ENCODE results near the gene CES5A. TPM values are rescaled to one million over a fixed set of nuclear protein-coding genes. Genes with fewer than 3 reads are reported as not detected.
"Not testable (repeated sequence)": the region's sequence is repeated elsewhere in the genome, so short reads cannot be mapped to it uniquely, and the experiment has no call there.

Gene CES5A
- polyA plus RNA-seq, 5 donors = 0.09 TPM; not detected in 4

GRCh38 chr16:55888546-55888945, 13.4 kb upstream of the CES5A start:
- no peak for DNase-seq

- no peak for DNase-seq
These were observed 1.7 kb upstream of the CES5A start for GRCh38 chr16:55876854-55877253.

DNA sequence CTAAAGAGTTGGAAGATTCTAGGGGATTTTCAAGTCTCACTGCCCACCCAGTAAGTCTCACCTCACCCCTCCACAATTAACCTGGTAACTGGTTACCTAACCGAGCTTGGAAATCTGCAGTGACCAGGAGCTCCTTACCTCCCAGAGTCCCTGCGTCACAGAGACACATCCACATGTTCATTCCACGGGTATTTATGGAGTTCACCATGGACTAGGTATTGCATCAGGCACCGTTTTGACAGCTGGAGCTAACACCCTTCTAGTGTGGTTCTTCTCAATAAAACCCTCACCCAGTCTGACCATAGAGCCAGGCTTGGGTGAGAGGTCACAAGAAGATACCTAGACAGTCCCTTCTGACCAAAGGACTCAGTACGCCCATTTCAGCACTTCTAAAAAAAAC, 2.1 kb downstream of the CES5A start:
- DNase-seq = no peak

- no peak for DNase-seq
These were observed 3.0 kb downstream of the CES5A start for GRCh38 chr16:55872130-55872529.

DNA sequence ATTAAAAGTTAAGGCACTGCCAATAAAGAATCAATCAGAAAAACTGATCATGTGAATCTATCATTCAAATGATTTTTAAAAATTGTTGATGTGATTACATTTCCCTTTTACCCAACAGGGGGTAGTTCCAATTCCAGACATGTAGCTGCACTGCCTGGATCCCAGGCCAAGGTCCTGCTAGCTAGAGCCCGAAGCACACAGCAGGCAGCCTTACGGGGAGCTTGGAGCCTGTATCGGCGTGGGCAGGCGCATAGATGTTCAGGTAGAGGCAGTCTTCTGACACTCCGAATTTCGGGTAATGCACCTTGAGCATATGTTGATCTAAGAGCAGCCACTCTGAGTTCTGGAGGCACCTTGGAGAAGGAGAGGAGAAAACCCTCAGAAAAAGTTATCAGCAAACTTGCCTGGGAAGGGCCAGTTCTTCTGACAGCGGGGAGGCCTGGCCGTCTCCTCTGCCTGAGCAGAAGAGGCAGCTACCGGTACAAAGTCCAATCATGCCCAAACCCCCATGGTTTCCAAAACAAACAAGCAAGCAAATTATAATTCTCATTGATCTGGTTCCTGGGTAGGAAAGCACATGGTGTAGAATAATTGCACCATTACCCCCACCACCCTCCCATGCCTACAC, 3.6 kb downstream of the CES5A start:
- no peak for DNase-seq

DNA sequence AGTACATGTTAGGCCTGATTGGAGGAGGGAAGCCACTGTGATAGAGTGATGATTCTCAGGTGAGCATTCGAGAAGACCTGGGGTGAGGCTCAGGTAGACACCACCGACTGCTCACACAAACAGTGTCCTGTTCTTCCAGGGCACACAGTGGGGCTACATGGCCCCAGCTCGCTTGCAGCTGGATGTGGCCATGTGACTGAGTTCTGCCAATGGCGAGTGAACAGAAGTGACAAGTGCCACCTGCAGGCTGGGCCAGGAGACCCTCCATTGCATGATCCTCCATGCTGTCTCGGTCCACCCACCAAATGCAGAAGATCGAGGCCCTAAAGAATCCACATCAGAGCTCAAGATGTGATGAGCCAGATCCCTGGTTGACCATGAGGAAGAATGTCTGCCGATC, 6.2 kb downstream of the CES5A start:
- DNase-seq = no peak

DNA sequence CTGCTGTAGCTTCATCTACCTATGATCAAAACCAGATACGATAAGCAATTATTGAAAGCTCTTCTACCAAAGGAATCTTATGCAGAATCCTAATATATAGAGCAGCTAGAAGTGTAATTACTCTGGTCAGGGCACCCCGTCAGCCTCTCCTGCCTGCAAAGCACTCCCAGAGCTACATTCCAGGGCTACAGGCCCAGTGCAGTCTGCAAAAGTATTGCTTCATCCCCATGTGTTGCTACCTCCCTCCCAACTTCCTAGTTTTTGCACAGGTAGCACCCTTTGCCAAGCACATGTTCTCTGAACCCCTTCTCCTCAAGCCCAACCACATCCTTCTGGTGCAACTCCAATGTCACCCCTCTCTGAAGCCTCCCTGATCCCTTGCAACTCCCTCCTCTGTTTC, 7.0 kb downstream of the CES5A start:
- no peak for DNase-seq

DNA sequence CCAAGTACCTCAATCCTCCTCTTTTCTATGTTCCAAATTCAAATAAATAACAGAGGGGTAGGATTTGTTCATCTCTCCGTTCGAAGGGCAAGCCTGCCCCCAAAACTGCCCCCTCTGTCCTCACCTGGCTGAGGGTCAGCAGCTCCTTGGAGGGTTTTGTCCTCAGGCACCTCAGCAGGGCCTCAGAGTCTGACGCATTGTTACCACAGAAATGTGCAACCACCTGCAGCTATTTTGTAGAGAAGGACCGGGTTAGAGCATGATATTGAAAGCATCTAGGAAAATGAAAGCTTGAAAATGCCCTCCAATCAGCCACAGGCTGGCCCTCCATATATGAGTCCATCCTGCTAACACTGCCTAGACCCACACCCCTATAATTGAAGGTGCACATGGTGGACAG, 13.9 kb downstream of the CES5A start:
- DNase-seq = no peak

DNA sequence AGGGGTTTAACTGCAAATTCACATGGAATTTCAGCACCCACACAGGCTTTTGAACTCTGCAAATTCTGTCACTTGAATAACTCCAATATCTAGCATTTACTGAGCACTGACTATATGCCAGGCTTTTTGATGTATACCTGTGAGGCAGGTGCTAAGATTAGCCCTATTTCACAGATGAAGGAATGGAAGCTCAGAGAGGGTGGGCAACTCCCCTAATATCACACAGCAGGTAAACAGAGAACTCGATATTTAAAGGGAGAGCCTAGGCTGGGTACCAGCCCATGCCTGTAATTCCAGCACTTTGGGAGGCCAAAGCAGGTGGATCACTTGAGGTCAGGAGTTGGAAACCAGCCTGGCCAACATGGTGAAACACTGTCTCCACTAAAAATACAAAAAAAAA, 17.5 kb downstream of the CES5A start:
- not testable (repeated sequence) for DNase-seq

- no peak for DNase-seq
These were observed 18.2 kb downstream of the CES5A start for GRCh38 chr16:55856950-55857349.

DNA sequence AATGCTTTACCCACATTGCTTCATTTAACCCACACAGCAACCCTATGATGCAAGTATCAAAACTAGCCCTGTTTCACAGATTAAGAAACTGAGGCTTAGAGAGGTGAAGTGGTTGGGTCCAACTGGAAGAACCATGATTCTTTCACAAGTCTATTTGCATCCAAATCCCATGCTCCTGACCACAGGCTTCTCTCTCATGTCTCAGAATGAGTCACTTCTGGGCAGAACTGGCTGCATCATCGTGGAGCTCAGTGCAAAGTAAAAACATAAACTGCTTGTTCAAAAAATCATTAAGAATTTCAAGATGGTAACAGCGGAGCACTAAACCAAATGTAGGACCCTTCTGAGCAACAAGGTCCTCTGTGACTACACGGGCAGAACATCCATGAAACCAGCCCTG, 22.1 kb downstream of the CES5A start:
- DNase-seq = no peak

DNA sequence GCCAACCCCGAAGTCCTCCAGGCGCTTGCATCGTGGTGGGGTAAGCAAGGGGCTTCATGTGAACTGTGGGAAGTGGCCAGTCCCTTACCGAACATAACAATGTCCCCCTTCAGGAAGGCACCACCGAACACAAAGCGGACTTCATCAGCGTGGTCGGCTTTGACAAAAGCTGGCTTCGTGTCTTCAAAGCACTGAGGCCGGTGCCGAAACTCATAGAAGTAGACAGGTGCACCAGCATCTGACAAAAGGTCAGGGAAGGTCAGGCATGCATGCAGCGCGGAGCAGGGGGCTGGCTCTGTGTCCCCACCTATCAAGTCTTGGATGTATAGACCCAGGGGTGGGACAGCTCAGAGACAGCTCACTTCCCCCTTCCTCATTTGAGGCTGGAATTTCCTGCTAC, 25.6 kb downstream of the CES5A start:
- DNase-seq = no peak

DNA sequence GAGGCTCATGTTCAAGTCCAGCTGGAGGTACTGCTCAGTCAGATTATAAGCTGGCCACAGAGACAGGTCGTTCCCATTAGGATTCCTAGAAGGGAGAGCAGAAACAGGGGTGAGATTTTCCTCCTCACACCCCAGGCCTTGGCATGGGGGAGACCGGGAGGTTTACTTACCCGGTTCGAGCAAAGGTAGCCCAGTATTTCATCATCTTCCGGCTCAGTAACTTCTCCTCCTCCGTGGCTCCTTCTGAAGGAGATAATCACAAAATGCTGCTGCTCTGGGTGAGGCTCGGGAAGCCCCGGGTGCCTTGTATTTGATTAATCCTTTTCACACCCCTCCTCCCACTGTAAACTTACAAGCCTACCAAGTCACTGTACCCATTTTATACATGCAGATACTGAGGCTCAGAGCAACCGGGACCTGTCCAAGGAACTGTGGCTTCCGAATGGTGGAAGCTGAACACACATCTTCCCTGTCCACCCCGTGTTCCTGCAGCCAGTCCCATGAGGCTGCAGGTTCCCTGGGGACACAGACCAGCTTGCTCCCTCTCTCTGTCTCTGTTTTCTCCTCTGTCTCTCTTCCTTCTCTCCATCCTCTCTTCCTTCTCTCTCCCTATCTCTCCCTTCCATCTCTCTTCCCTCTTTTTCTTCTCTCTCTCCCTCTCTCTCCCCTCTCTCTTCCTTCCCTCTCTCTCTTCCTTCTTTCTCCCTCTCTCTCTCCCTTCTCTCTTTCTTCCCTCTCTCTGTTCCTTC, 28.4 kb downstream of the CES5A start:
- no peak for DNase-seq

DNA sequence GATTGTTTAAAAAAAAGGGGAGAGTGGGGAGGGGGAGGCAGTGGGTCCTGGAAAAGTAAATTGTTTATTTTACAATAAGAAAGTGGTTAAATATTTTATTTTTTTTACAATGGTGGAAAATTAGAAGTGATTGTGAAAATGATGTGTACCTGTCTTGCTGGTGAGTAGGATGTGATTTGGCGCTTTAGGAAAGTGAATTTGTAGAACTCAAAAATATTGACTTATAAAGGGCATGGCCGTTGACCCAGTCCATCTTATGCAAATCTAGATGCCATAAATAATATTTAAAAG, 32.1 kb downstream of the CES5A start:
- DNase-seq = no peak

DNA sequence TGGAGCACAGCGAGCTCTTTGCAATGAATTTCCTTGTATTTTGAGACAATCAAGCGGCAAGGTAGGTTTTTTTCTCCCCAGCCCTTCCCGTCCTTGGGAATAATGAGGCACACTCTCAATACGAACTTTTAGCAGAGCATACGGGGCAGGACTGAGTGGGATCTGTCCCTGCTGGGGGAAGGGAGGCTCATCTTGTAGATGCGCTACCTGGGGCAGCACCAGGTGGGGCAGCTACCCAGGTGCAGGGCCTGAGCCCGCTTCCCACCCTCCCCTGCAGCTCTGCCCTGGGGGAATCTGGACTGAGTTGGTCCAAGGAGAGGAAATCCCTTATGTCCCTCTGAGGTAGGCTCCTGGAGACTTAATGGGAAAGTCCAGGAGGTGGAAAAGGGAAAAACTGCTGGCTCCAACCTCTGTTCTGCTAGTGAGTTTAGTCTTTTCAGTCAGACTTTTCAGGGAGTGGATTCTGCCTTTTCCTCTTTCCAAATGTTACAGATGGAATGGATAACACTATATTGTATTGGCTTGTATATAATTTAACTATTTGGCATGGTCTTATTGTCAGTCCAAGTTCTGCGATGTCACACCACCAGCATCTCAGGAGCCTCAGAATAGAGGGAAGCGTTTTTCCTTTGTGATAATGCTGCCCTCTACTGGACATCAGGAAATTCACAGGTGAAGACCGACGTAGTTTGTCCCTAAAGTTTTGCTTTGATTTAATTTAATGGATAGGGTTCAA, 32.6 kb downstream of the CES5A start:
- peak; percentile 32 to 53 for DNase-seq

DNA sequence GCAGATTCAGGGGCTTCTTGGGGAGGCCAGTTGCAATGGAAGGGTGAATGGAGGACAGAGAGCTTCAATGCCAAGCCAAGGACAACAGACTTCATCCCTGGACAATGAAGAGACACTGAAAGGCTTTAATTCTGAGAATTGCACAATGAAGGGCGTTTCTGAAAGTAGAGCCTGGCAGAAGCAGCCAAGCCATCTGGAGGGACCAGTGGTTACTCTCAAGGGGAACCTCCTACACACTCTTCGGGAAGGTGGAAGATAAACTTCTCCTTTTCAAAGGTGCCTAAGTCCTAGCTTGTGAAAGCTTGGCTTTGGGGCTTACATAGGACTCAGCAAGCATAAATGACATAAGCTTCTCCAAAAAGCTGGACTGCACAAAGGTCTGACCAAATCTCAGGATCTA, 36.1 kb downstream of the CES5A start:
- DNase-seq = no peak

DNA sequence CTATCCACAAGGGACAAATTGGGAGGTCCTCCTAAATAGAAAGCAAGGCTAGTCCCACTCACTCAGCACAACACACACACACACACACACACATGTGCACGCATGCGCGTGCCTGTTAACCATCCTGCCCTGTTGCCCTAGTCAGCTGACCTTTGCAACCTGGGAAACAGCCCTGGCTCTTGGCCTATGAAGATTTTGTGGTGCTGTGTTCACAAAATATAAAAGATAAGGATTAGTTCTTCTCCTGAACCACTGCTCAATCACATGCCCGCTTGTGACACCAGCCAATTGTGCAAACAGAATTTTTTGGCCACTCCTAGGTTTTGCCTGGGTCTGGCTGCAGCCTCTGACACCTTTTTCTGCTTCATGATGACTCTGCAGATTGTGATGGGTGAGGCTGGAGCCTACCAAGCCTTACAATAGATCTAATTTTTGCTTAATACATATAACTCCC, 39.0 kb downstream of the CES5A start:
- DNase-seq = peak in 1 of 2 donors; percentile 8

GRCh38 chr16:55835581-55835980, 39.6 kb downstream of the CES5A start:
- peak; percentile 73 to 78 for DNase-seq

DNA sequence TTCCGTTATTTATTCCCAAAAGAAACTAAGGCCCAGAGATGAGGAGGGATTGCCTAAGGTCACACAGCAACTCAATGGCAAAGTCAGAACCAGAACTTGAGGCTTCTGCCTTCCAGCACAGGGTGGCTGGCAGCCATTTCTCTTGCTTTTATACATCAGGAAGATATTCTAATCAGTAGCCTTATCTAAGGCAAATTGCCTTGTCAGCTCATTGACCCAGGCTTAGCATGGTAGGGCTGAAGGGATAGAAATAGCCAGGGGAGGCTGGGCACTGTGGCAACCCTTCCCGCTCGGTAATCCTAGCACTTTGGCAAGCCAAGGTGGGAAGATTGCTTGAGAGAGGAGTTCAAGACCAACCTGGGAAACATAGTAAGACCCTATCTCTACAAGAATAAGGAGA, 40.0 kb downstream of the CES5A start:
- DNase-seq = not testable (repeated sequence)

- DNase-seq = no peak
These were observed 41.1 kb downstream of the CES5A start for GRCh38 chr16:55834049-55834448.

- DNase-seq = peak; percentile 89 to 93
These were observed 42.1 kb downstream of the CES5A start, which contains the start of gene CES1 for GRCh38 chr16:55832773-55833691. Gene CES1 (minus strand): TSS chr16:55833096. CDS start chr16:55833055, 41 bp downstream.

DNA sequence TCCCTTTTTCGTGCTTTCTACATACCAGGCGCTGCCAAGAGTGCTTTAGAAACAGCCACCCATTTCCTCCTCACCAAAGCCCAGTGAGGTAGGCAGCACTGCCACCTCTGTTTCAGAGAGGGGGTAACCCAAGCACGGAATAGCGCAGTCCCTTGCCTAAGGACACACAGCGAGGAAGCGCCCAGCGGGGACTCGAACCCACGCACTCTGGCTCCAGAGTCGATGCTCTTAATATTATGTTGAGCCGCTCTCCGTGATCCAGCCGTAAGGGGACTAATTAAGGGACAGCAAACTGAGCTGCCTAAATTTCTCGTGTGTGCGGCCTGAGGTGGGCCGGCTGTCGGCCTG, 42.8 kb downstream of the CES5A start:
- no peak for DNase-seq

All from right lung (tissue), 5 donors.